Keratinocyte (primary cell): ENCODE data around the gene DDX20. TPM values are rescaled to one million over a fixed set of nuclear protein-coding genes. Genes with fewer than 3 reads are reported as not detected.

Experiments used
- DNase-seq: peaks from one replicate; pipeline ENCODE4 v3.0.0-alpha.2; 2011; ENCODE audit warnings: low read depth, missing footprints, low spot score
- FAIRE-seq: peaks from 2 replicates; lab custom pipeline; 2011; peaks lifted over from hg19 to GRCh38; lab: Jason Lieb, UNC
- H2AFZ ChIP-seq: 2 replicates; pipeline ENCODE4 v1.6.0; 2012; ENCODE audit warnings: low read length, control low read depth, inconsistent platforms; ENCODE audit not compliant: control insufficient read depth
- H3K27ac ChIP-seq: 2 replicates; pipeline ENCODE4 v1.5.1; 2011; ENCODE audit warnings: low read length; ENCODE audit not compliant: control insufficient read depth, insufficient read depth
- H3K27me3 ChIP-seq: 3 replicates; pipeline ENCODE4 v1.6.0; 2011; ENCODE audit warnings: low read length; ENCODE audit not compliant: control insufficient read depth, insufficient read depth; ENCODE audit errors: extremely low read depth
- H3K36me3 ChIP-seq, 2 experiments: 2 replicates in 1 of 2; 3 replicates in 1 of 2; pipeline ENCODE4 v1.5.1; 2011; ENCODE audit warnings: low read length in 2 of 2, mild to moderate bottlenecking in 1 of 2; ENCODE audit not compliant: control insufficient read depth in 2 of 2, insufficient read depth in 2 of 2; ENCODE audit errors: extremely low read depth in 1 of 2
- H3K4me1 ChIP-seq: 3 replicates; pipeline ENCODE4 v1.5.1; 2011; ENCODE audit warnings: low read length; ENCODE audit not compliant: control insufficient read depth, insufficient read depth; ENCODE audit errors: extremely low read depth
- H3K4me2 ChIP-seq: 3 replicates; pipeline ENCODE4 v1.6.0; 2011; ENCODE audit warnings: low read depth, low read length; ENCODE audit not compliant: control insufficient read depth, insufficient read depth; ENCODE audit errors: extremely low read depth
- H3K4me3 ChIP-seq, 3 experiments: fragments of 200-600 bp in 1 of 3; sonication (generic) in 1 of 3; 2 replicates in 2 of 3; 3 replicates in 1 of 3; pipeline ENCODE4 v1.5.1; 2011 to 2016; ENCODE audit warnings: low read length in 3 of 3, mild to moderate bottlenecking in 3 of 3, control low read depth in 2 of 3, inconsistent platforms in 1 of 3, low read depth in 1 of 3, mixed read lengths in 1 of 3, mixed run types in 1 of 3, moderate library complexity in 1 of 3; ENCODE audit not compliant: control insufficient read depth in 2 of 3, insufficient read depth in 2 of 3; ENCODE audit errors: extremely low read depth in 1 of 3
- H3K79me2 ChIP-seq: 2 replicates; pipeline ENCODE4 v1.6.0; 2012; ENCODE audit warnings: low read length; ENCODE audit not compliant: control insufficient read depth, insufficient read depth
- H3K9ac ChIP-seq: 3 replicates; pipeline ENCODE4 v1.6.0; 2011; ENCODE audit warnings: low read length; ENCODE audit not compliant: control insufficient read depth, insufficient read depth; ENCODE audit errors: extremely low read depth
- H3K9me1 ChIP-seq: 3 replicates; pipeline ENCODE4 v1.6.0; 2011; ENCODE audit warnings: low read length; ENCODE audit not compliant: control insufficient read depth, insufficient read depth; ENCODE audit errors: extremely low read depth
- H3K9me3 ChIP-seq: 2 replicates; pipeline ENCODE4 v1.5.1; 2012; ENCODE audit warnings: low read depth, low read length; ENCODE audit not compliant: control insufficient read depth
- H4K20me1 ChIP-seq: 3 replicates; pipeline ENCODE4 v1.6.0; 2011; ENCODE audit warnings: low read length; ENCODE audit not compliant: control insufficient read depth, insufficient read depth; ENCODE audit errors: extremely low read depth
- EZH2 ChIP-seq: IDR thresholded peaks from one replicate; pipeline ENCODE4 v1.6.1; 2012; ENCODE audit warnings: inconsistent platforms, mild to moderate bottlenecking, low read length, moderate library complexity
- dilution Hi-C: fragments of 300-500 bp; cut with MboI; formaldehyde crosslinking; loops from one replicate; pipeline ENCODE4 v1.7.0; 2020; ENCODE audit warnings: low sequenced_read_pairs; ENCODE audit not compliant: extremely low pct_ligation_motif_present
- polyA plus RNA-seq, 5 experiments: library from polyadenylated mRNA; depleted of rRNA in 3 of 5; stranded (reverse) in 3 of 5; stranded (forward) in 1 of 5; unstranded in 1 of 5; fragments of >200 nt; gene quantifications; 1 replicate in 1 of 5; 2 replicates in 3 of 5; 3 replicates in 1 of 5; pipeline versions ENCODE4 v1.2.1 to v1.2.3, GENCODE V29; 2011 to 2012; ENCODE audit warnings: missing spikeins in 2 of 5, low read depth in 1 of 5, low replicate concordance in 1 of 5
- TF ChIP-seq, protein P1 (sequence below), 3 experiments: IDR thresholded peaks in 1 of 3; conservative IDR thresholded peaks in 1 of 3; optimal IDR thresholded peaks in 1 of 3; 2 replicates in 2 of 3; 3 replicates in 1 of 3; pipeline versions ENCODE3 to v1.5.1; 2011; ENCODE audit warnings: low read length in 3 of 3, mild to moderate bottlenecking in 3 of 3, moderate library complexity in 2 of 3, control low read depth in 1 of 3, inconsistent platforms in 1 of 3; ENCODE audit not compliant: insufficient read depth in 2 of 3; ENCODE audit errors: extremely low read depth in 1 of 3

DDX20 gene
- polyA plus RNA-seq, 1 donor (not counting 4 experiments of a cell fraction or from before 2014, with no cell fraction given) = 14.8 TPM

DNA sequence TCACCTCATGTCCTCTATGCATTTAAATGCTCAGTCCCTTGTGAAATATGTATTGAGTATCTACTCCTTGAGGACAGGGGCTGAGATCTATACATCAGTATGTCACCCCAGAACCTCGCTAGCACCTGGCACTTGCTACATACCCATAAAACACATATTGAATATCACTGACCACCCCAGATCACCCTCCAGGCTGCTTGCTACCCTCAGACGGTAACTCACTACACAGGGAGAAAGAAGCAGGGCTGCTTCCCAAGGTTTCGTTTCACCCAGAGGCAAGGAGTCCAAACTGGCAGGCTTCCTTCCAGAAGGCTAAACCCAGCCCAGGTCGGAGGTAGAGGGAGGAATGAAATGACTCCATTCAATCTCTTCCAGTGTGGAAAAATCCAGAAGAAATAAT lies 25.0 kb upstream of the DDX20 start:
- no peaks in the 10 kb centered on the region for H3K79me2 ChIP-seq
- no peak for FAIRE-seq

DNA sequence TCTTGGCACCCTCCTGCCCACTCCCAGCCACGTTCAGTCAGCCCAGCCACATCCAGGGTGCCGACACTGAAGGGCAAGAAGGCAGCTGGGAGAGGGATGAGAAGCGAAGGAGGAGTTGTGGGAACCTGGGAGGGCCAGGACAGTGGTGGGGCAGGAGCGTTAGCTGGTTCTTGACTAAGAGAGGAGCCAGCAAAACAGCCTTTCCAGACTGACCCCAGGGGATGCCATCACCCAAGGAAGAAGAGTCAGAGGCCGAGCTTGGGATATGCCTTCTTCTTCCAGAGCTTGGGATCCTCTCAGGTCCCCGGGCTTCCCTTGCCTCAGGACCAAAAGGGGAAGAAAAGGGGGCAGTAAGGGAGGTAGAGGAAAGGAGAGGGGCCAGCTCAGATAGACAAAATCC lies 23.7 kb upstream of the DDX20 start:
- Histone ChIP-seq H3K27me3 (no peaks in the 10 kb centered on the region), H3K9me1 (no peaks in the 10 kb centered on the region), H3K9me3 (no peaks in the 10 kb centered on the region), H3K4me1 (peaks cover 12% of the 10 kb centered on the region), H3K27ac (no peak overlapping the region), H2AFZ (no peak overlapping the region), H3K9ac (no peak overlapping the region), H3K4me3 (no peak overlapping the region), H3K36me3 (peaks cover 0 to 2% of the 10 kb centered on the region in 2 experiments), H3K79me2 (no peaks in the 10 kb centered on the region), H4K20me1 (no peaks in the 10 kb centered on the region), H3K4me2 (no peak overlapping the region)
- TF ChIP-seq EZH2 = no peak
- TF ChIP-seq, protein P1, sequence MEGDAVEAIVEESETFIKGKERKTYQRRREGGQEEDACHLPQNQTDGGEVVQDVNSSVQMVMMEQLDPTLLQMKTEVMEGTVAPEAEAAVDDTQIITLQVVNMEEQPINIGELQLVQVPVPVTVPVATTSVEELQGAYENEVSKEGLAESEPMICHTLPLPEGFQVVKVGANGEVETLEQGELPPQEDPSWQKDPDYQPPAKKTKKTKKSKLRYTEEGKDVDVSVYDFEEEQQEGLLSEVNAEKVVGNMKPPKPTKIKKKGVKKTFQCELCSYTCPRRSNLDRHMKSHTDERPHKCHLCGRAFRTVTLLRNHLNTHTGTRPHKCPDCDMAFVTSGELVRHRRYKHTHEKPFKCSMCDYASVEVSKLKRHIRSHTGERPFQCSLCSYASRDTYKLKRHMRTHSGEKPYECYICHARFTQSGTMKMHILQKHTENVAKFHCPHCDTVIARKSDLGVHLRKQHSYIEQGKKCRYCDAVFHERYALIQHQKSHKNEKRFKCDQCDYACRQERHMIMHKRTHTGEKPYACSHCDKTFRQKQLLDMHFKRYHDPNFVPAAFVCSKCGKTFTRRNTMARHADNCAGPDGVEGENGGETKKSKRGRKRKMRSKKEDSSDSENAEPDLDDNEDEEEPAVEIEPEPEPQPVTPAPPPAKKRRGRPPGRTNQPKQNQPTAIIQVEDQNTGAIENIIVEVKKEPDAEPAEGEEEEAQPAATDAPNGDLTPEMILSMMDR (optimal IDR thresholded peaks at IDR 0.05 in 1 of 3, IDR thresholded peaks at IDR 0.05 in 1 of 3, conservative IDR thresholded peaks at IDR 0.05 in 1 of 3; ENCODE audit: extremely low read depth in 1 of 3, insufficient read depth in 2 of 3, low read length in 3 of 3) = no peak
- DNase-seq (no peak), FAIRE-seq (no peak)
- dilution Hi-C loops = no loop called here

More for the DNA sequence above, 25.0 kb upstream of the DDX20 start:
- Histone ChIP-seq H3K9me3 (no peaks in the 10 kb centered on the region), H3K27me3 (no peaks in the 10 kb centered on the region), H4K20me1 (no peaks in the 10 kb centered on the region), H3K9ac (no peak overlapping the region), H3K36me3 (peaks cover 0 to 2% of the 10 kb centered on the region in 2 experiments), H3K9me1 (no peaks in the 10 kb centered on the region), H3K4me2 (no peak overlapping the region), H3K27ac (no peak overlapping the region), H3K4me3 (no peak overlapping the region), H3K4me1 (peaks cover 12% of the 10 kb centered on the region), H2AFZ (no peak overlapping the region)
- dilution Hi-C loops = no loop called here
- DNase-seq = no peak
- TF ChIP-seq, protein P1 (optimal IDR thresholded peaks at IDR 0.05 in 1 of 3, IDR thresholded peaks at IDR 0.05 in 1 of 3, conservative IDR thresholded peaks at IDR 0.05 in 1 of 3; ENCODE audit: extremely low read depth in 1 of 3, insufficient read depth in 2 of 3, low read length in 3 of 3) = no peak
- no peak for TF ChIP-seq EZH2
